ENCODE measurements around the gene MRPS23. TPM values are rescaled to one million over a fixed set of nuclear protein-coding genes. Genes with fewer than 3 reads are reported as not detected.

MRPS23 gene
- total RNA-seq, 1 experiment from 2014 or later, result 16.3 TPM

DNA sequence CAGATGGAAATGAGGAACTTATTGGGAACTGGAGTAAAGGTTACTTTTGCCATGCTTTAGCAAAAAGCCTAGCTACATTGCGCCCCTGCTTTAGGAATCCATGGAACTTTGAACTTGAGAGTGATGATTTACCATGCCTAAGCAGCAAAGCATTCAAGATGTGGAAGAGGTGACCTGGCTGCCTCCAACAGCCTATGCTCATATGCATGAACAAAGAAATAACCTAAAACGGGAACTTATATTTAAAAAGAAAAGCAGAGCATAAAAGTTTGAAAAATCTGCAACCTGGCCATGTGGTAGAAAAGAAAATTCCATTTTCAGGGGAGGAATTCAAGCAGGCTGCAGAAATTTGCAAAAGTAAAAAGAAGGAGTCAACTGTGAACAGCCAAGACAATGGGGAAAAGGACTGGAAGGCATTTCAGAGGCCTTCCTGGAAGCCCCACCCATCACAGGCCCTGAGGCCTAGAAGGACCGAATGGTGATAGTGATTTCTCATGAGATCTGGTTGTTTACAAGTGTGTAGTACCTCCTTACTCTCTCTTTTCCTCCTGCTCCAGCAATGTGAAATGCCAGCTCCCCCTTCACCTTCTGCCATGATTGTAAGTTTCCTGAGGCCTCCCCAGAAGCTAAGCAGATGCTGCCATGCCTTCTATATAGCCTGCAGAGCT, 48.7 kb downstream of the MRPS23 start:
- DNase-seq (ENCODE audit: low read depth), result no peak

DNA sequence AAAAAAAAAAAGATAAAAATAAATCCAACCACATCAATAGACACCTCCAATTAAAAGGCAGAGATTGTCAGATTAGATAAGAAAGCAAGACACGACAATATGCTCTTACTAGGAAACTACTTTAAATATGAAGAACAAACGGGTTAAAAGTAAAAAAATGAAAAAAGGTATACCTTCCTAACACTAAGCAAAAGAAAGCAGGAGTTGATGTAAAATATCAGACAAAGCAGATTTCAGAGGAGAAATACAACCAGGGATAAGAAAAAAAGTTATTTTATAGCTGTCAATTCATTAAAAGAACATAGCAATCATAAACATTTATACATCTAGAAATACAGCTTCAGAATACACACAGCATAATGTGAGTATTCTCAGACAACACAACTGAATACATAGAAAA, 55.0 kb downstream of the MRPS23 start:
- no peak for DNase-seq (ENCODE audit: low read depth)

DNA sequence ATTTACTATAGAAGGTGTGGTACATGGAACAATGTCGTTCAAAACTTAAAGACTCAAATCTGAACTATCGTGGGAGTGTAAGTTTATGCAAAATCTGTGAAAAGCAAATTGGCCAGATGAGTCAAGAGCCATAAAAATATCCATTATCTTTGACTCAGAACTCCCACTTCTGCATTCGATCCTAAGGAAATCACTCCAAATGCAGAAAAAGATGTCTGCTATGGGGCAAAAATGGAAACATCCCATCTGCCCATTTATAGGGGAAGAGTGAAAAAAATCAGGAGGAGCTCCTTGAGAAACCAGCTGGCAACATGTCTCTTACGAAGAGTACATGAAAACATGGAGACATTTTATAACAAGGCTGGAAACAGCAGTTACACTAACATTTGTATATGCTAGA, 61.1 kb downstream of the MRPS23 start:
- no peak for DNase-seq (ENCODE audit: low read depth)

DNA sequence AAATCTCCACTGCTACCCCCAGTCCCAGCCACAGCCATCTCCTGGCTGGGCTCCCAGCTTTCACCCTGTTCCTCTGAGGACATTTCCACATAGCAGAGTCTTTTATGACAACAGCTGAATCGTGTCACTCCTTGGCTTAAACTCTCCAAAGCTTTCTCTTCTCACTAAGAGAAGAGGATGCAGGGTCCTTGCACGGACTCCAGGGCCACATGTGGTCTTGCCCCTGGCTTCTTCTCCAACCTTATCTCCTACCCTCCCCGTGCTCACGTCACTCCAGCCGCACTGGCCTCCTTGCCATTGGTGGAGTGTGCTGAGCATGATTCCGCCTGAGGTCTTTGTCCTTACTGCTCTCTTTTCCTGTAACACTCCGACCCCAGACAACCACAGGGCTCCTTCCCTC, 64.8 kb downstream of the MRPS23 start:
- DNase-seq (ENCODE audit: low read depth), result no peak

Other genes with a start within 250 kb of the MRPS23 start
- not detected in 2 replicates for gene CCDC182, start 104.7 kb downstream of the MRPS23 start, total RNA-seq (2014; rRNA removed; shearing (Covaris generic))
- gene CUEDC1, start 105.4 kb upstream of the MRPS23 start, total RNA-seq (2014; rRNA removed; shearing (Covaris generic)), result 6.4 and 6.6 TPM in 2 replicates
- 65.2 and 78.7 TPM in 2 replicates for gene VEZF1, start 138.2 kb upstream of the MRPS23 start, total RNA-seq (2014; rRNA removed; shearing (Covaris generic))
- 330 and 331 TPM in 2 replicates for gene SRSF1, start 157.2 kb upstream of the MRPS23 start, total RNA-seq (2014; rRNA removed; shearing (Covaris generic))
- gene DYNLL2, start 233.4 kb upstream of the MRPS23 start, total RNA-seq (2014; rRNA removed; shearing (Covaris generic)), result 7.6 and 8.0 TPM in 2 replicates